UCSD-AML1 (cell line): Measurements from ENCODE around the gene GALNTL6.

ENCODE experiments used
- DNase-seq: peaks from one replicate; lab custom pipeline; 2025; ENCODE audit not compliant: unreplicated experiment; lab: John Stamatoyannopoulos, UW

Gene GALNTL6

GRCh38 chr4:171812665-171813525 is at the start of gene GALNTL6:
TSS of gene GALNTL6 (plus strand) at chr4:171813404.
- peak; percentile 16 for DNase-seq

- no peak for DNase-seq
These were observed 47.7 kb upstream of the GALNTL6 start for GRCh38 chr4:171765514-171765913.

GRCh38 chr4:171774642-171775190 is 38.5 kb upstream of the GALNTL6 start:
- no peak for DNase-seq

- DNase-seq, result no peak
These were observed 33.9 kb upstream of the GALNTL6 start for GRCh38 chr4:171779301-171779700.

- DNase-seq, result no peak
These were observed 27.8 kb upstream of the GALNTL6 start for GRCh38 chr4:171785388-171785787.

GRCh38 chr4:171793723-171794122 is 19.5 kb upstream of the GALNTL6 start:
- DNase-seq, result no peak

- no peak for DNase-seq
These were observed 18.7 kb upstream of the GALNTL6 start for GRCh38 chr4:171794528-171794927.

- no peak for DNase-seq
These were observed 3.4 kb upstream of the GALNTL6 start for GRCh38 chr4:171809854-171810253.

GRCh38 chr4:171812333-171812664 is 905 bp upstream of the GALNTL6 start:
- DNase-seq, result no peak

GRCh38 chr4:171813526-171814250 is 484 bp downstream of the GALNTL6 start:
- no peak for DNase-seq

- no peak for DNase-seq
These were observed 1.3 kb downstream of the GALNTL6 start for GRCh38 chr4:171814545-171814944.

GRCh38 chr4:171817026-171817425 is 3.8 kb downstream of the GALNTL6 start:
- no peak for DNase-seq

GRCh38 chr4:171834640-171835039 is 21.4 kb downstream of the GALNTL6 start:
- no peak for DNase-seq

- no peak for DNase-seq
These were observed 30.3 kb downstream of the GALNTL6 start for GRCh38 chr4:171843456-171843855.

GRCh38 chr4:171846232-171846631 is 33.0 kb downstream of the GALNTL6 start:
- peak; percentile 39 for DNase-seq

GRCh38 chr4:171846893-171847292 is 33.7 kb downstream of the GALNTL6 start:
- DNase-seq, result no peak

- DNase-seq, result no peak
These were observed 34.5 kb downstream of the GALNTL6 start for GRCh38 chr4:171847751-171848150.

- no peak for DNase-seq
These were observed 36.5 kb downstream of the GALNTL6 start for GRCh38 chr4:171849686-171850222.

GRCh38 chr4:171851295-171851694 is 38.1 kb downstream of the GALNTL6 start:
- DNase-seq, result no peak

GRCh38 chr4:171857302-171858012 is 44.3 kb downstream of the GALNTL6 start:
- DNase-seq, result no peak

GRCh38 chr4:171875291-171875690 is 62.1 kb downstream of the GALNTL6 start:
- DNase-seq, result no peak
